ENCODE measurements around the gene EFNB3.

DNA sequence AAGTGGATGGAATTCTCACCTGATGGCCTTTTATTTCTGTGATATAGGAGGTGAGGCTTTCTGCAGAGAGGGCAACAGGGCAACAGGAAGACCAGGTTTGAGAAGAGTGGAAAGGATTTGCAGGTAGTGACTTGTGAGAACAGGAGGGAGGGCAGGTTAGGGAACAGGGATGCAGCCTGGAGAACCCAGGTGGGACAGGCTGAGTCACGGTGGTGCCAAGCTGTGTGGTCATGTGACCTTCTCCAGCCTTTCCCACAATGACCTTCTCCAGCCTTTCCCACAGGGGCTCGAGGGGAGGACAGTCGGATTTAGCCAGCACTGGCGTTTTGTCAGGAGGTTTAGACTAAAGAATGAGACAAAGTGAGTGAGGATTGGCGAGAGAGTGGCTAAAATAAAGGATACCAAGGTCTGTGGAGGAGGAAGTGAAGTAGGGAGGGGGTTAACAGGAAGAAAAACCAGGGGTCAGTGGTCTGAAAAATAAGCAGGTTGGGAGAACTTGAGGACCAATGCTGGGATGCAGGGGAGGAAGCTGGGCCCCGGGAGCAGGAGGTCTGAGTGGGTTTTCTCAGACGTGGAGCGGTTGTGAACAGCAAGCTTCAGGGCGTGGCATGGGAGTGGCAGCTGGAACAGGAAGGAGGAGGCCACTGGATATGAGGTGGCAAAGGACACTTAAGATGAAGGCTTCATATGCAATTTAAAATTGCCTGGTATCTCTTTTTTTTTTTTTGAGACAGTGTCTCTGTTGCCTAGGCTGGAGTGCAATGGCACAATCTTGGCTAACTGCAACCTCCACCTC, 50.3 kb downstream of the EFNB3 start:
- TF ChIP-seq CTCF (IDR thresholded peaks at IDR 0.05), result no peak
- TF ChIP-seq POLR2A (IDR thresholded peaks at IDR 0.05), result no peak
- TF ChIP-seq POLR2AphosphoS5 (IDR thresholded peaks at IDR 0.05), result no peak

Measured in stomach (tissue), 4 donors.